Heart left ventricle (tissue), 13 donors: ENCODE data around the gene STARD9.

ENCODE experiments used
- POLR2A ChIP-seq, 2 donors: fragments of 450-650 bp; IDR thresholded peaks; one replicate each; pipeline ENCODE4 v1.6.1; 2017; ENCODE audit warnings: antibody characterized with exemption in 2 of 2, mild to moderate bottlenecking in 2 of 2, moderate library complexity in 2 of 2
- TF ChIP-seq, protein P1 (sequence below), 12 donors: fragments of 200-600 bp; sonication (generic) in 4 of 12; IDR thresholded peaks; one replicate each; pipeline versions ENCODE4 v1.5.0 to v1.8.0; 2018 to 2022; ENCODE audit warnings: antibody characterized with exemption in 12 of 12, mild to moderate bottlenecking in 5 of 12
- donor health status: ischemic (EF 13 %, LVEDD 7.1; RV severe dilation, severe dysfunction).
- donor health status: DM: no; HTN: yes; CAD: no.
- donor health status: DM: no; HTN: no; CAD: no.
- donor health status: ischemic (EF 25% LVEDD 6.9; RV normal size, moderate dysfunction).
- donor health status: ischemic (EF 25% LVEDD 5.7; RV mildly dilated, moderate dysfunction).
- donor health status: ischemic (EF 35%, LVEDD 5.7; RV mildly dilated, moderate dysfunction).
- donor health status: nonischemic (EF 11% LVEDD 7.7; RV severe dilation, severe dysfunction).
- donor health status: DM: yes; HTN: yes; CAD: no.
- donor health status: PGD.
- donor health status: ischemic (EF 29% LVEDD 5.4; RV normal size, mild dysfunction).
- donor health status: nonischemic (EF 23%, LVEDD 6.1; RV moderate dilation, normal function).

GRCh38 chr15:42727750-42728381 is 152.5 kb downstream of the STARD9 start:
- TF ChIP-seq, protein P1, sequence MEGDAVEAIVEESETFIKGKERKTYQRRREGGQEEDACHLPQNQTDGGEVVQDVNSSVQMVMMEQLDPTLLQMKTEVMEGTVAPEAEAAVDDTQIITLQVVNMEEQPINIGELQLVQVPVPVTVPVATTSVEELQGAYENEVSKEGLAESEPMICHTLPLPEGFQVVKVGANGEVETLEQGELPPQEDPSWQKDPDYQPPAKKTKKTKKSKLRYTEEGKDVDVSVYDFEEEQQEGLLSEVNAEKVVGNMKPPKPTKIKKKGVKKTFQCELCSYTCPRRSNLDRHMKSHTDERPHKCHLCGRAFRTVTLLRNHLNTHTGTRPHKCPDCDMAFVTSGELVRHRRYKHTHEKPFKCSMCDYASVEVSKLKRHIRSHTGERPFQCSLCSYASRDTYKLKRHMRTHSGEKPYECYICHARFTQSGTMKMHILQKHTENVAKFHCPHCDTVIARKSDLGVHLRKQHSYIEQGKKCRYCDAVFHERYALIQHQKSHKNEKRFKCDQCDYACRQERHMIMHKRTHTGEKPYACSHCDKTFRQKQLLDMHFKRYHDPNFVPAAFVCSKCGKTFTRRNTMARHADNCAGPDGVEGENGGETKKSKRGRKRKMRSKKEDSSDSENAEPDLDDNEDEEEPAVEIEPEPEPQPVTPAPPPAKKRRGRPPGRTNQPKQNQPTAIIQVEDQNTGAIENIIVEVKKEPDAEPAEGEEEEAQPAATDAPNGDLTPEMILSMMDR (IDR thresholded peaks at IDR 0.05): no peak
- no peak for TF ChIP-seq POLR2A (IDR thresholded peaks at IDR 0.05)
